IMR-90 (cell line): ENCODE measurements around the gene CTBP2. TPM values are rescaled to one million over a fixed set of nuclear protein-coding genes. Genes with fewer than 3 reads are reported as not detected.

Experiments
- ATAC-seq: fragments of 200-7000 bp; cut with Tn5 transposase; 2 replicates; pipeline ENCODE4 v1.9.1; 2020; ENCODE audit warnings: low read depth, mild to moderate bottlenecking, moderate library complexity
- BruUV-seq: library from RNA; stranded (reverse); fragments of 400-500 nt; replicated peaks from 2 replicates; lab custom pipeline; 2021; lab: Mats Ljungman, UMichigan
- CTCF ChIA-PET: fragments of 300-600 bp; formaldehyde crosslinking; extraction: SDS; loops from one replicate; lab custom pipeline; 2021; ENCODE audit warnings: antibody characterized with exemption; lab: Yijun Ruan, JAX
- POLR2A ChIA-PET: fragments of 300-600 bp; sonication (Branson Sonifier 250); formaldehyde crosslinking; loops from one replicate; lab custom pipeline; 2022; ENCODE audit warnings: antibody characterized with exemption; ENCODE audit not compliant: unreplicated experiment; lab: Charles Lee
- DNase-seq: peaks from one replicate; pipeline ENCODE4 v3.0.0; 2013
- H2AFZ ChIP-seq: replicated peaks from 2 replicates; pipeline ENCODE3; 2013; ENCODE audit warnings: low read length, mild to moderate bottlenecking; ENCODE audit not compliant: poor library complexity
- H2AK5ac ChIP-seq: 2 replicates; pipeline ENCODE4 v1.6.1; 2013; ENCODE audit warnings: low read depth, low read length, inconsistent platforms
- H2AK9ac ChIP-seq: replicated peaks from 2 replicates; pipeline ENCODE3; 2013; ENCODE audit warnings: mild to moderate bottlenecking, low read depth, low read length, moderate library complexity; ENCODE audit not compliant: poor library complexity
- H2BK120ac ChIP-seq: 2 replicates; pipeline ENCODE4 v1.6.1; 2013; ENCODE audit warnings: low read depth, low read length, inconsistent platforms
- H2BK15ac ChIP-seq: 3 replicates; pipeline ENCODE4 v1.6.1; 2013; ENCODE audit warnings: low read depth, low read length, inconsistent platforms
- H2BK20ac ChIP-seq: 2 replicates; pipeline ENCODE4 v1.6.1; 2013; ENCODE audit warnings: low read depth, mild to moderate bottlenecking, inconsistent platforms, low read length, moderate library complexity
- H2BK5ac ChIP-seq: 2 replicates; pipeline ENCODE4 v1.6.1; 2013; ENCODE audit warnings: mild to moderate bottlenecking, low read depth, low read length, inconsistent platforms; ENCODE audit not compliant: poor library complexity, severe bottlenecking
- H3K14ac ChIP-seq: replicated peaks from 2 replicates; pipeline ENCODE4 v1.6.1; 2013; ENCODE audit warnings: low read depth, low read length, inconsistent platforms
- H3K18ac ChIP-seq: 2 replicates; pipeline ENCODE4 v1.6.1; 2013; ENCODE audit warnings: low read depth, low read length, control low read depth
- H3K23ac ChIP-seq: 2 replicates; pipeline ENCODE4 v1.6.1; 2013; ENCODE audit warnings: low read depth, low read length, inconsistent platforms
- H3K27ac ChIP-seq: 2 replicates; pipeline ENCODE4 v1.5.1; 2013; ENCODE audit warnings: mild to moderate bottlenecking, control low read depth, low read length; ENCODE audit not compliant: insufficient read depth
- H3K27me3 ChIP-seq: 2 replicates; pipeline ENCODE4 v1.6.1; 2013; ENCODE audit warnings: low read length; ENCODE audit not compliant: control insufficient read depth, insufficient read depth
- H3K36me3 ChIP-seq: 2 replicates; pipeline ENCODE4 v1.6.1; 2013; ENCODE audit warnings: low read length, mixed read lengths; ENCODE audit not compliant: control insufficient read depth, insufficient read depth
- H3K4ac ChIP-seq: 2 replicates; pipeline ENCODE4 v1.6.1; 2013; ENCODE audit warnings: low read depth, low read length, inconsistent platforms
- H3K4me1 ChIP-seq: 2 replicates; pipeline ENCODE4 v1.6.1; 2013; ENCODE audit warnings: low read length, mixed read lengths; ENCODE audit not compliant: control insufficient read depth, insufficient read depth
- H3K4me2 ChIP-seq: 2 replicates; pipeline ENCODE4 v1.6.1; 2013; ENCODE audit warnings: low read depth, mild to moderate bottlenecking, control low read depth, low read length, moderate library complexity
- H3K4me3 ChIP-seq: 2 replicates; pipeline ENCODE4 v1.5.1; 2013; ENCODE audit warnings: low read depth, mild to moderate bottlenecking, control low read depth, low read length, moderate library complexity; ENCODE audit not compliant: insufficient read depth
- H3K56ac ChIP-seq: 2 replicates; pipeline ENCODE4 v1.6.1; 2013; ENCODE audit warnings: low read length, inconsistent platforms; ENCODE audit not compliant: insufficient read depth; ENCODE audit errors: extremely low read depth
- H3K79me1 ChIP-seq, 2 experiments: 2 replicates each; pipeline ENCODE4 v1.6.1; 2013; ENCODE audit warnings: low read length in 2 of 2, inconsistent platforms in 1 of 2, low read depth in 1 of 2
- H3K9ac ChIP-seq: 2 replicates; pipeline ENCODE4 v1.6.1; 2013; ENCODE audit warnings: low read depth, low read length, control low read depth
- H3K9me1 ChIP-seq: 2 replicates; pipeline ENCODE4 v1.6.1; 2013; ENCODE audit warnings: low read length, inconsistent platforms; ENCODE audit not compliant: insufficient read depth
- H3K9me3 ChIP-seq: 2 replicates; pipeline ENCODE4 v1.6.1; 2013; ENCODE audit warnings: low read length; ENCODE audit not compliant: control insufficient read depth, insufficient read depth
- H4K20me1 ChIP-seq: 2 replicates; pipeline ENCODE4 v1.6.1; 2013; ENCODE audit warnings: low read length, inconsistent platforms; ENCODE audit not compliant: insufficient read depth
- H4K5ac ChIP-seq: 2 replicates; pipeline ENCODE4 v1.6.1; 2013; ENCODE audit warnings: mild to moderate bottlenecking, low read depth, low read length, control low read depth
- H4K8ac ChIP-seq, 2 experiments: 2 replicates each; pipeline ENCODE4 v1.6.1; 2013; ENCODE audit warnings: low read depth in 2 of 2, low read length in 2 of 2, control low read depth in 1 of 2, inconsistent platforms in 1 of 2
- H4K91ac ChIP-seq: 2 replicates; pipeline ENCODE4 v1.6.1; 2013; ENCODE audit warnings: low read depth, low read length, inconsistent platforms; ENCODE audit not compliant: insufficient read depth
- CEBPB ChIP-seq: IDR thresholded peaks from 2 replicates; pipeline ENCODE4 v1.6.1; 2012; ENCODE audit warnings: low read depth, low read length, improper control_type of control experiment
- CHD1 ChIP-seq: IDR thresholded peaks from 2 replicates; pipeline ENCODE4 v1.6.1; 2012; ENCODE audit warnings: low read depth, low read length, improper control_type of control experiment
- ELK1 ChIP-seq: fragments of 150-350 bp; IDR thresholded peaks from 2 replicates; pipeline ENCODE4 v1.6.1; 2016; ENCODE audit warnings: low read depth, mild to moderate bottlenecking, low read length, moderate library complexity, borderline replicate concordance
- FOS ChIP-seq: fragments of 150-350 bp; IDR thresholded peaks from 2 replicates; pipeline ENCODE4 v1.6.1; 2016; ENCODE audit warnings: low read depth, low read length
- MAFK ChIP-seq: IDR thresholded peaks from 2 replicates; pipeline ENCODE4 v1.6.1; 2012; ENCODE audit warnings: low read depth, low read length, improper control_type of control experiment
- MAZ ChIP-seq: IDR thresholded peaks from 2 replicates; pipeline ENCODE4 v1.6.1; 2012; ENCODE audit warnings: low read depth, mild to moderate bottlenecking, low read length, improper control_type of control experiment, moderate library complexity, borderline replicate concordance
- NFE2L2 ChIP-seq: fragments of 150-350 bp; IDR thresholded peaks from 2 replicates; pipeline ENCODE4 v1.6.1; 2016; ENCODE audit warnings: low read depth, mild to moderate bottlenecking, low read length
- RAD21 ChIP-seq: IDR thresholded peaks from 2 replicates; pipeline ENCODE4 v1.6.1; 2012; ENCODE audit warnings: low read length, improper control_type of control experiment
- RCOR1 ChIP-seq: IDR thresholded peaks from 2 replicates; pipeline ENCODE4 v1.6.1; 2012; ENCODE audit warnings: mild to moderate bottlenecking, low read length, improper control_type of control experiment; ENCODE audit not compliant: insufficient replicate concordance
- RFX5 ChIP-seq: IDR thresholded peaks from 2 replicates; pipeline ENCODE4 v1.8.0; 2012; ENCODE audit warnings: low read depth, mild to moderate bottlenecking, low read length, moderate library complexity
- SMC3 ChIP-seq: fragments of 150-350 bp; IDR thresholded peaks from 2 replicates; pipeline ENCODE4 v1.6.1; 2016; ENCODE audit warnings: low read depth, mild to moderate bottlenecking, antibody characterized with exemption, low read length, moderate library complexity
- USF2 ChIP-seq: fragments of 150-350 bp; IDR thresholded peaks from 2 replicates; pipeline ENCODE4 v1.6.1; 2017; ENCODE audit warnings: mild to moderate bottlenecking, antibody characterized with exemption, low read length, low read depth
- WGBS, 2 experiments: methylation state at CpG; one replicate each; pipeline versions ENCODE4 v1.1.5 to v1.1.7; 2013; ENCODE audit warnings: missing lambda C conversion rate in 2 of 2; ENCODE audit not compliant: insufficient read length in 1 of 2; ENCODE audit errors: extremely low coverage in 2 of 2; 5-methylcytosine and 5-hydroxymethylcytosine counted together
- dilution Hi-C: fragments of 300-500 bp; cut with HindIII; formaldehyde crosslinking; loops from one replicate; pipeline ENCODE4 v1.14.3; 2018; ENCODE audit warnings: low sequenced_read_pairs; ENCODE audit not compliant: unreplicated experiment
- in situ Hi-C: fragments of 300-500 bp; cut with MboI; formaldehyde crosslinking; loops from 3 replicates; pipeline ENCODE4 v1.14.3; 2019; ENCODE audit warnings: low sequenced_read_pairs, inconsistent platforms, mixed read lengths
- intact Hi-C: fragments of 100-400 bp; cut with micrococcal nuclease; formaldehyde crosslinking; loops from 2 replicates; pipeline ENCODE4 v1.10.0; 2022
- polyA plus RNA-seq, 3 experiments: library from polyadenylated mRNA; depleted of rRNA; stranded (reverse); fragments of >200 nt; gene quantifications; 2 replicates each; pipeline ENCODE4 v1.2.3, GENCODE V29; 2012; ENCODE audit warnings: low replicate concordance in 1 of 3
- total RNA-seq: library from RNA; depleted of rRNA; stranded (reverse); fragments of >200 nt; gene quantifications from 2 replicates; pipeline ENCODE4 v1.2.3, GENCODE V29; 2012

Gene CTBP2
- total and polyA plus RNA-seq, 2 of the 4 experiments (the other 2 are of a cell fraction): 81.0 to 86.6 TPM

- TF ChIP-seq CEBPB (no peak), FOS (no peak), RFX5 (no peak)
These were observed 167.7 kb downstream of the CTBP2 start (continued) for GRCh38 chr10:124992462-124993344.

GRCh38 chr10:124991835-124992234 is 168.5 kb downstream of the CTBP2 start:
- Histone ChIP-seq H2AK9ac (no peak overlapping the region), H3K4me3 (no peak overlapping the region), H3K18ac (no peak overlapping the region), H3K4ac (no peak overlapping the region), H2AFZ (no peak overlapping the region), H2BK120ac (no peak overlapping the region), H3K27ac (no peak overlapping the region), H3K56ac (no peak overlapping the region), H4K20me1 (peaks cover 20% of the 10 kb centered on the region), H3K23ac (no peak overlapping the region), H4K8ac (no peak overlapping the region), H2BK15ac (no peak overlapping the region), H3K14ac (no peak overlapping the region), H3K4me1 (no peaks in the 10 kb centered on the region), H4K5ac (no peak overlapping the region), H2AK5ac (no peak overlapping the region), H3K9ac (no peak overlapping the region), H4K91ac (no peak overlapping the region), H3K4me2 (no peak overlapping the region), H2BK20ac (no peak overlapping the region), H3K9me1 (peaks cover 5% of the 10 kb centered on the region; the same call in 1 of the 2 replicates), H3K79me1 (peaks cover 4 to 38% of the 10 kb centered on the region in 2 experiments; a peak in 3 of 4 replicates), H3K27me3 (no peaks in the 10 kb centered on the region), H3K9me3 (no peaks in the 10 kb centered on the region), H2BK5ac (no peak overlapping the region), H3K36me3 (peaks cover 66% of the 10 kb centered on the region)
- ATAC-seq: no peak
- dilution Hi-C loops: no loop called here
- no peak for DNase-seq
- POLR2A ChIA-PET: no interaction called here
- WGBS, 2 experiments: no CpG with 5 or more reads among the region's 4 CpGs
- no TSS peak for BruUV-seq
- CTCF ChIA-PET: interaction anchor here (1.1 to 1.7 kb wide), 5 partner anchors 8 to 56 kb away, joined by 3 to 11 read pairs (median 5); no protein-coding TSS in a partner anchor
- intact Hi-C loops: loop anchor here (5.0 to 10.0 kb wide), 2 partner anchors 350 to 723 kb away; partner anchors contain the start of gene EDRF1
- in situ Hi-C loops: loop anchor here (25.0 kb wide), 1 partner anchor 455 kb away; no protein-coding TSS in a partner anchor
- TF ChIP-seq CHD1: no peak
- TF ChIP-seq SMC3: no peak
- no peak for TF ChIP-seq RCOR1
- TF ChIP-seq MAFK: no peak
- TF ChIP-seq MAZ: no peak
- no peak for TF ChIP-seq USF2
- TF ChIP-seq ELK1: no peak
- no peak for TF ChIP-seq NFE2L2
- TF ChIP-seq FOS: no peak
- TF ChIP-seq RAD21: no peak
- no peak for TF ChIP-seq CEBPB
